Astrocyte of the spinal cord (primary cell): ENCODE results near the gene MYADML2.

Experiments
- DNase-seq: peaks from one replicate; pipeline ENCODE4 v3.0.0; 2011; ENCODE audit warnings: low read depth, low spot score
- H3K4me3 ChIP-seq: 2 replicates; pipeline ENCODE4 v1.5.1; 2011; ENCODE audit warnings: low read depth, mild to moderate bottlenecking, low read length, moderate library complexity
- CTCF ChIP-seq: IDR thresholded peaks from 2 replicates; pipeline ENCODE4 v1.5.1; 2012; ENCODE audit warnings: low read depth, mild to moderate bottlenecking, low read length, inconsistent platforms
- in situ Hi-C: cut with HindIII; loops from 2 replicates; pipeline ENCODE4 v1.10.0; 2017; ENCODE audit warnings: low sequenced_read_pairs

MYADML2 gene

GRCh38 chr17:81906476-81907218 lies 40.4 kb downstream of the MYADML2 start:
- DNase-seq, result no peak
- in situ Hi-C loops, result no loop called here
- no peak for TF ChIP-seq CTCF
- no peak overlapping the region for H3K4me3 ChIP-seq

- no peak for TF ChIP-seq CTCF
- in situ Hi-C loops, result no loop called here
- H3K4me3 ChIP-seq, result no peak overlapping the region
- no peak for DNase-seq
These were observed 41.0 kb downstream of the MYADML2 start for GRCh38 chr17:81905993-81906392.

- no peak for TF ChIP-seq CTCF
- DNase-seq, result no peak
- H3K4me3 ChIP-seq, result no peak overlapping the region
- in situ Hi-C loops, result no loop called here
These were observed 41.6 kb downstream of the MYADML2 start for GRCh38 chr17:81905424-81905875.

- no peak for TF ChIP-seq CTCF
- no peak for DNase-seq
- no peak overlapping the region for H3K4me3 ChIP-seq
- in situ Hi-C loops, result no loop called here
These were observed 42.2 kb downstream of the MYADML2 start for GRCh38 chr17:81904600-81905423.

- H3K4me3 ChIP-seq, result no peak overlapping the region
- no peak for TF ChIP-seq CTCF
- DNase-seq, result no peak
- in situ Hi-C loops, result no loop called here
These were observed 43.0 kb downstream of the MYADML2 start for GRCh38 chr17:81903896-81904599.

GRCh38 chr17:81903415-81903831 lies 43.6 kb downstream of the MYADML2 start:
- no peak overlapping the region for H3K4me3 ChIP-seq
- DNase-seq, result no peak
- no peak for TF ChIP-seq CTCF
- in situ Hi-C loops, result no loop called here
